Heart left ventricle (tissue), 13 donors: ENCODE results near the gene CASP5.

ENCODE experiments used
- POLR2A ChIP-seq, 2 donors: fragments of 450-650 bp; IDR thresholded peaks; one replicate each; pipeline ENCODE4 v1.6.1; 2017; ENCODE audit warnings: antibody characterized with exemption in 2 of 2, mild to moderate bottlenecking in 2 of 2, moderate library complexity in 2 of 2
- TF ChIP-seq, protein P1 (sequence below), 12 donors: fragments of 200-600 bp; sonication (generic) in 4 of 12; IDR thresholded peaks; one replicate each; pipeline versions ENCODE4 v1.5.0 to v1.8.0; 2018 to 2022; ENCODE audit warnings: antibody characterized with exemption in 12 of 12, mild to moderate bottlenecking in 5 of 12
- donor health status: ischemic (EF 13 %, LVEDD 7.1; RV severe dilation, severe dysfunction).
- donor health status: DM: no; HTN: yes; CAD: no.
- donor health status: DM: no; HTN: no; CAD: no.
- donor health status: ischemic (EF 25% LVEDD 6.9; RV normal size, moderate dysfunction).
- donor health status: ischemic (EF 25% LVEDD 5.7; RV mildly dilated, moderate dysfunction).
- donor health status: ischemic (EF 35%, LVEDD 5.7; RV mildly dilated, moderate dysfunction).
- donor health status: nonischemic (EF 11% LVEDD 7.7; RV severe dilation, severe dysfunction).
- donor health status: DM: yes; HTN: yes; CAD: no.
- donor health status: PGD.
- donor health status: ischemic (EF 29% LVEDD 5.4; RV normal size, mild dysfunction).
- donor health status: nonischemic (EF 23%, LVEDD 6.1; RV moderate dilation, normal function).

DNA sequence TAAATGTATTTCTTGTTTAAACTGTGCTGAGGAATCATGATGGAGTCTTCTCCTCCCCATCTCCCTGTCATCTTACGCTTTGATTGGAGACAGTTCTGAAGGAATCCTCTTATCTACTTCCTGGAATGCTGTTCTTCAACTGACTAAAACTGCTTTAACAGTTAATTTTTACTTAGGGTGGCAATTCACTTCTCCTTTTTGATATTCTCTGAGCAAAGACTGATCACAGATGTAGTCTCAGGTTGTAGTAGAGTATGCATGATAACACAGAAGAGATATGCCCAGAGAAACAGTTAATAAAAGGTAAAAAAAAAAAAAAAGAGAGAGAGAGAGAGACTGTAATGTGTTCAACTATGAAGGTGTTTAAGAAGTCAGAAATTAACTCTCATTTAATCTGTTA, 1.4 kb upstream of the CASP5 start:
- TF ChIP-seq, protein P1, sequence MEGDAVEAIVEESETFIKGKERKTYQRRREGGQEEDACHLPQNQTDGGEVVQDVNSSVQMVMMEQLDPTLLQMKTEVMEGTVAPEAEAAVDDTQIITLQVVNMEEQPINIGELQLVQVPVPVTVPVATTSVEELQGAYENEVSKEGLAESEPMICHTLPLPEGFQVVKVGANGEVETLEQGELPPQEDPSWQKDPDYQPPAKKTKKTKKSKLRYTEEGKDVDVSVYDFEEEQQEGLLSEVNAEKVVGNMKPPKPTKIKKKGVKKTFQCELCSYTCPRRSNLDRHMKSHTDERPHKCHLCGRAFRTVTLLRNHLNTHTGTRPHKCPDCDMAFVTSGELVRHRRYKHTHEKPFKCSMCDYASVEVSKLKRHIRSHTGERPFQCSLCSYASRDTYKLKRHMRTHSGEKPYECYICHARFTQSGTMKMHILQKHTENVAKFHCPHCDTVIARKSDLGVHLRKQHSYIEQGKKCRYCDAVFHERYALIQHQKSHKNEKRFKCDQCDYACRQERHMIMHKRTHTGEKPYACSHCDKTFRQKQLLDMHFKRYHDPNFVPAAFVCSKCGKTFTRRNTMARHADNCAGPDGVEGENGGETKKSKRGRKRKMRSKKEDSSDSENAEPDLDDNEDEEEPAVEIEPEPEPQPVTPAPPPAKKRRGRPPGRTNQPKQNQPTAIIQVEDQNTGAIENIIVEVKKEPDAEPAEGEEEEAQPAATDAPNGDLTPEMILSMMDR (IDR thresholded peaks at IDR 0.05), result no peak
- TF ChIP-seq POLR2A (IDR thresholded peaks at IDR 0.05), result no peak
